ENCODE measurements around the gene PLA2G4E.

GRCh38 chr15:41974041-41974440 is 46.8 kb downstream of the PLA2G4E start:
- TF ChIP-seq CTCF (IDR thresholded peaks at IDR 0.05 in 4 of 5, conservative IDR thresholded peaks at IDR 0.05 in 1 of 5) (no peak), POLR2A (IDR thresholded peaks at IDR 0.05) (no peak)
